C4-2B (cell line): ENCODE data around the gene OCIAD2.
A peak's percentile ranks its signal among the peaks of the same experiment; 100 is the strongest.

Source experiments
- H3K27ac ChIP-seq: fragments of 450-650 bp; 2 replicates; pipeline ENCODE4 v1.5.1; 2017
- CTCF ChIP-seq: fragments of 450-650 bp; conservative IDR thresholded peaks from 2 replicates; pipeline ENCODE4 v1.5.1; 2017; ENCODE audit warnings: mild to moderate bottlenecking
- ZFX ChIP-seq: fragments of 450-650 bp; IDR thresholded peaks from 2 replicates; pipeline ENCODE4 v1.6.1; 2017

Gene OCIAD2

GRCh38 chr4:48906206-48907173 lies at the start of gene OCIAD2:
TSS of gene OCIAD2 (minus strand) at chr4:48906774. CDS start at chr4:48904549, 2,225 bp downstream.
- peak; percentile 56 for TF ChIP-seq CTCF
- TF ChIP-seq ZFX: peak; percentile 59
- H3K27ac ChIP-seq: peak within 1 kb of the TSS; percentile 70

- H3K27ac ChIP-seq: no peak overlapping the region
- TF ChIP-seq CTCF: no peak
- TF ChIP-seq ZFX: no peak
Observed at GRCh38 chr4:48954314-48954713, 47.7 kb upstream of the OCIAD2 start.

- no peak overlapping the region for H3K27ac ChIP-seq
- TF ChIP-seq CTCF: no peak
- no peak for TF ChIP-seq ZFX
Observed at GRCh38 chr4:48949518-48950219, 43.1 kb upstream of the OCIAD2 start.

GRCh38 chr4:48949086-48949485 lies 42.5 kb upstream of the OCIAD2 start:
- TF ChIP-seq ZFX (no peak), CTCF (no peak)
- no peak overlapping the region for H3K27ac ChIP-seq

- TF ChIP-seq CTCF (peak; percentile 18), ZFX (no peak)
- H3K27ac ChIP-seq: no peak overlapping the region
Observed at GRCh38 chr4:48947731-48948130, 41.2 kb upstream of the OCIAD2 start.

- no peak overlapping the region for H3K27ac ChIP-seq
- TF ChIP-seq CTCF (no peak), ZFX (no peak)
Observed at GRCh38 chr4:48945981-48946380, 39.4 kb upstream of the OCIAD2 start.

- no peak overlapping the region for H3K27ac ChIP-seq
- peak; percentile 73 for TF ChIP-seq CTCF
- no peak for TF ChIP-seq ZFX
Observed at GRCh38 chr4:48944756-48945241, 38.2 kb upstream of the OCIAD2 start.
